Neural cell (in vitro differentiated cells): Measurements from ENCODE around the gene RPS6KA5. TPM values are rescaled to one million over a fixed set of nuclear protein-coding genes. Genes with fewer than 3 reads are reported as not detected.

ENCODE experiments used
- H2AFZ ChIP-seq: fragments of 200-600, 300-800 bp; sonication (generic), shearing (Covaris generic); 2 replicates; pipeline ENCODE4 v1.6.0; 2014; ENCODE audit warnings: low read depth, mild to moderate bottlenecking, antibody characterized with exemption, low read length, moderate library complexity
- H3F3A ChIP-seq: fragments of 200-600 bp; shearing (Covaris generic); 2 replicates; pipeline ENCODE4 v1.6.1; 2016; ENCODE audit warnings: mild to moderate bottlenecking, moderate library complexity, mixed read lengths, antibody characterized with exemption, low read length; ENCODE audit not compliant: insufficient read depth, poor library complexity, severe bottlenecking
- H3K27ac ChIP-seq: fragments of 200-600, 300-800 bp; sonication (generic), shearing (Covaris generic); 2 replicates; pipeline ENCODE4 v1.5.1; 2014; ENCODE audit warnings: mild to moderate bottlenecking, low read length, moderate library complexity
- H3K27me3 ChIP-seq: fragments of 300-800, 200-600 bp; sonication (generic), shearing (Covaris generic); 2 replicates; pipeline ENCODE4 v1.6.0; 2014; ENCODE audit warnings: mild to moderate bottlenecking, low read depth, low read length, moderate library complexity; ENCODE audit not compliant: insufficient read depth
- H3K36me3 ChIP-seq: fragments of 300-800, 200-600 bp; sonication (generic), shearing (Covaris generic); 2 replicates; pipeline ENCODE4 v1.5.1; 2014; ENCODE audit warnings: mild to moderate bottlenecking, antibody characterized with exemption, low read length, moderate library complexity; ENCODE audit not compliant: insufficient read depth
- H3K4me2 ChIP-seq: fragments of 300-800, 200-600 bp; sonication (generic), shearing (Covaris generic); 2 replicates; pipeline ENCODE4 v1.6.0; 2014; ENCODE audit warnings: mild to moderate bottlenecking, low read length
- H3K4me3 ChIP-seq: fragments of 300-800, 200-600 bp; sonication (generic), shearing (Covaris generic); 2 replicates; pipeline ENCODE4 v1.5.1; 2014; ENCODE audit warnings: mild to moderate bottlenecking, low read length, moderate library complexity
- H3K79me2 ChIP-seq: fragments of 200-600 bp; shearing (Covaris generic); replicated peaks from 2 replicates; pipeline ENCODE4 v1.6.0; 2014; ENCODE audit warnings: mild to moderate bottlenecking, low read length, moderate library complexity; ENCODE audit not compliant: insufficient read depth
- H3K9ac ChIP-seq: fragments of 300-800, 200-600 bp; sonication (generic), shearing (Covaris generic); 2 replicates; pipeline ENCODE4 v1.6.1; 2016; ENCODE audit warnings: mild to moderate bottlenecking, low read length, mixed read lengths
- H3K9me2 ChIP-seq: fragments of 200-600 bp; shearing (Covaris generic); 2 replicates; pipeline ENCODE4 v1.6.1; 2016; ENCODE audit warnings: mild to moderate bottlenecking, low read length, mixed read lengths; ENCODE audit not compliant: insufficient read depth
- H3K9me3 ChIP-seq: fragments of 200-600, 300-800 bp; sonication (generic), shearing (Covaris generic); 2 replicates; pipeline ENCODE4 v1.6.1; 2016; ENCODE audit warnings: mild to moderate bottlenecking, mixed run types, low read length, moderate library complexity, mixed read lengths
- H4K20me1 ChIP-seq: fragments of 200-600 bp; shearing (Covaris generic); 2 replicates; pipeline ENCODE4 v1.6.1; 2016; ENCODE audit warnings: mild to moderate bottlenecking, mixed run types; ENCODE audit not compliant: insufficient read depth
- CTCF ChIP-seq: fragments of 450-650 bp; IDR thresholded peaks from 2 replicates; pipeline ENCODE4 v1.5.1; 2014; ENCODE audit warnings: antibody characterized with exemption, mild to moderate bottlenecking, moderate library complexity; ENCODE audit not compliant: poor library complexity, severe bottlenecking
- EP300 ChIP-seq: fragments of 450-650 bp; conservative IDR thresholded peaks from 2 replicates; pipeline ENCODE4 v1.6.1; 2014; ENCODE audit warnings: antibody characterized with exemption, mild to moderate bottlenecking, moderate library complexity; ENCODE audit not compliant: poor library complexity, severe bottlenecking
- EZH2 ChIP-seq: fragments of 200-600, 300-800 bp; shearing (Covaris generic), sonication (generic); IDR thresholded peaks from 2 replicates; pipeline ENCODE4 v1.6.1; 2014; ENCODE audit warnings: antibody characterized with exemption, low read length, borderline replicate concordance, mild to moderate bottlenecking; ENCODE audit not compliant: insufficient read depth, poor library complexity, severe bottlenecking
- MXI1 ChIP-seq: fragments of 450-650 bp; conservative IDR thresholded peaks from 2 replicates; pipeline ENCODE4 v1.6.1; 2014; ENCODE audit warnings: antibody characterized with exemption, mild to moderate bottlenecking; ENCODE audit not compliant: poor library complexity, severe bottlenecking
- POLR2AphosphoS5 ChIP-seq: IDR thresholded peaks from 2 replicates; pipeline ENCODE4 v1.6.1; 2012
- RAD21 ChIP-seq: fragments of 450-650 bp; conservative IDR thresholded peaks from 2 replicates; pipeline ENCODE4 v1.6.1; 2014; ENCODE audit warnings: antibody characterized with exemption, mild to moderate bottlenecking, moderate library complexity
- REST ChIP-seq: IDR thresholded peaks from 2 replicates; pipeline ENCODE4 v1.6.1; 2012; ENCODE audit warnings: borderline replicate concordance
- SMC3 ChIP-seq: fragments of 450-650 bp; conservative IDR thresholded peaks from 2 replicates; pipeline ENCODE4 v1.6.1; 2014; ENCODE audit warnings: antibody characterized with exemption, mild to moderate bottlenecking, moderate library complexity; ENCODE audit not compliant: poor library complexity
- TAF1 ChIP-seq: IDR thresholded peaks from 2 replicates; pipeline ENCODE4 v1.6.1; 2012; ENCODE audit warnings: low read depth
- polyA plus RNA-seq: library from polyadenylated mRNA; depleted of rRNA; stranded (reverse); fragments of >200 nt; gene quantifications from 2 replicates; pipeline ENCODE4 v1.2.3, GENCODE V29; 2014

The RPS6KA5 gene
- polyA plus RNA-seq, 1 donor from 2014 or later = 6.3 TPM

GRCh38 chr14:90903101-90903500 is 157.3 kb downstream of the RPS6KA5 start:
- Histone ChIP-seq H3K79me2 (no peaks in the 10 kb centered on the region), H3F3A (no peaks in the 10 kb centered on the region), H3K4me3 (no peak overlapping the region), H3K9ac (no peak overlapping the region), H3K4me2 (no peak overlapping the region), H4K20me1 (no peaks in the 10 kb centered on the region), H2AFZ (no peak overlapping the region), H3K27ac (no peak overlapping the region), H3K9me3 (no peaks in the 10 kb centered on the region), H3K36me3 (no peaks in the 10 kb centered on the region), H3K27me3 (no peaks in the 10 kb centered on the region), H3K9me2 (no peaks in the 10 kb centered on the region)
- TF ChIP-seq EP300 = no peak
- TF ChIP-seq MXI1 = no peak
- TF ChIP-seq REST = no peak
- TF ChIP-seq CTCF = peak; percentile 86
- peak; percentile 84 for TF ChIP-seq SMC3
- TF ChIP-seq EZH2 = no peak
- no peak for TF ChIP-seq POLR2AphosphoS5
- TF ChIP-seq TAF1 = no peak
- peak; percentile 87 for TF ChIP-seq RAD21

DNA sequence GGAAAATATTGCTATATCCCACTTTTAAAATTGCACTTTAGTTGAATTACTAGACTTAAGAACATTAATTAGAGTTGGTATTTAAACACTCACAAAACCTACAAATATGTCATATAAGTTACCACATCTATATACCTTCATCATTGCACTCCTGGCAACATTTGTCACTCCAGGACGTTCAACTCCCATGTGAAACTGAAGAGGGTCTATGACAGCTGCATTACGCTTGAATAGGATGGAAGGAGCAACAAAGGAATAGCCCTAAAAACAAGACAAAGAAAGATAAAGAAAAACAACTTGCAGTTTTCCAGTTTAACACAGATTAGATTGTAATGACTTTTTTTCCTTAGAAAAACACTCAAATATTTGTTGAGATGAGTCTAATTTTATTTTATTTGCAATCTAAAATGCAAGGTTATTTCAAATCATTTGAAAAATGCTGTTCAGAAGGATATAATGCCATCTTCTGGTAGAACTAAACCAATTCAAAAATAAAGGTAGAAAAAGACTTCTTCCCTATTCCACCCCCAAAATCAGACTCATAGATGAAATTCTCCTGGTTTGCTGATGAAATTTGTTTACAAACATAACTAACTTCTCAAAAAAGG is 159.9 kb downstream of the RPS6KA5 start:
- no peak overlapping the region for H2AFZ ChIP-seq
- H3K27me3 ChIP-seq = no peaks in the 10 kb centered on the region
- no peak overlapping the region for H3K4me3 ChIP-seq
- H3K4me2 ChIP-seq = no peak overlapping the region
- no peak overlapping the region for H3K27ac ChIP-seq
- H3K79me2 ChIP-seq = no peaks in the 10 kb centered on the region
- no peak overlapping the region for H3K9ac ChIP-seq
- TF ChIP-seq POLR2AphosphoS5 = no peak
- TF ChIP-seq TAF1 = no peak
- no peak for TF ChIP-seq REST
- TF ChIP-seq RAD21 = peak; percentile 72
- TF ChIP-seq SMC3 = peak; percentile 70
- peak; percentile 74 for TF ChIP-seq CTCF
- H4K20me1 ChIP-seq = no peaks in the 10 kb centered on the region
- no peaks in the 10 kb centered on the region for H3K9me2 ChIP-seq
- no peaks in the 10 kb centered on the region for H3K9me3 ChIP-seq
- H3F3A ChIP-seq = no peaks in the 10 kb centered on the region
- H3K36me3 ChIP-seq = no peaks in the 10 kb centered on the region
